ENCODE measurements around the gene GPD1.
A peak's percentile ranks its signal among the peaks of the same experiment; 100 is the strongest.
"Not testable (repeated sequence)": the region's sequence is repeated elsewhere in the genome, so short reads cannot be mapped to it uniquely, and the experiment has no call there.

The GPD1 gene

DNA sequence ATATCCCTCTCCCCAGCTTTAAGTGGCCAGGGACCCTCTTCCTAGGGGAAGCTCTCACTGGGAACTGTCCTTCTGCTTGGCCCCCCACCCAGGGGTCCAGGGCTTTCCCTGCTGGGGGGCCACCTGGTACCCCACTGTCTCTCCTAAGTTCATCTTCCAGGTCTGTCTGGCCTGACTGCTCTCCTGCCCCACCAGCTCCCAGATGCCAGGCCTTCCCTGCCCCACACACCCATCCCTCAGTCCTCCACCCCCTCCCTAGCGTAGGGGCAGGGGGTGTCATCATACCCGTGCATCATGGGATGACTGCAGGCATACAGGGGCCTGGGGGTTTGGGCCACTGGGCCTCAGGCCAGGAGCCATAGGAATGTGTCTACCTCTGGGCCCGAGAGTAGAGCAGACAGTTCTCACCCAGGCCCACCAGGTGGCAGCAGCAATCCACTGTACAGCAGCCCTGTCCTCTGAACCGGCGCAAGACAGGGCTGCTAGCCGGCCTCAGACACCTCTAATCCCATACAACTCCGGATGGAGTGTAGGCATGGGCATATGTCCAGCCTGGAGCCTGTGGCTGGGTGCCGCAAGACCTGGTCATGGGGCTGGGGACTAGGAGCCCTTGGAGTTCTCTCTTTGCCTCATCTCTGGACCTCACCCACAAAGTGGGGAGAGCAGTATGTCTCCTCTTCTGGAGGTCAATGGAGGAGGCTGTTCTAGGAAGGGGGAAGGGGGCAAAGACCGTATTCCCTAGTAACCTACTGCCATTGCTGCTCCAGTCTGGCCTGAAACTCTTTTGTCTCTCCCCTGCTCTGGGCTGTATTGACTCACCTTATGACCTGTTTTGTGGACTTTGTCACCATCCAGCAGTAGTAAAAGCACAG is 28.6 kb upstream of the GPD1 start:
- DNase-seq, result peak; percentile 36

DNA sequence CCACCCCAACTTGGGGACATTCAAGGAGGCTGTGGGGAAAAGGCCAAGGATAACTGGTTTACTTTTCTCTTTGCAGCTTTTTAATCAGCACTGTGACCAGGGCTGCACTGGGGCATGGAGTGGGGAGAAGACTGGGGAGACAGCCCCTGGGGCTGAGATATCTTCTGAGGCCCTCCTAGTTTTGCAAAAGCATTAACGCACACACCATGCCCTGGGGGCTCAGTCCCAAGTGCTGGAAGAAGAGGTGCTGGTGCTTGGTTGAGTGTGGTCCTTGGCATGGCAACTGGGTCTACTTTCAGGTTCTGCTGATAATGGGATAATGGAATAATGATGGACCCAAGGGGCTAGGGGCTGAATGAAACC is 28.0 kb upstream of the GPD1 start:
- no peak for DNase-seq

DNA sequence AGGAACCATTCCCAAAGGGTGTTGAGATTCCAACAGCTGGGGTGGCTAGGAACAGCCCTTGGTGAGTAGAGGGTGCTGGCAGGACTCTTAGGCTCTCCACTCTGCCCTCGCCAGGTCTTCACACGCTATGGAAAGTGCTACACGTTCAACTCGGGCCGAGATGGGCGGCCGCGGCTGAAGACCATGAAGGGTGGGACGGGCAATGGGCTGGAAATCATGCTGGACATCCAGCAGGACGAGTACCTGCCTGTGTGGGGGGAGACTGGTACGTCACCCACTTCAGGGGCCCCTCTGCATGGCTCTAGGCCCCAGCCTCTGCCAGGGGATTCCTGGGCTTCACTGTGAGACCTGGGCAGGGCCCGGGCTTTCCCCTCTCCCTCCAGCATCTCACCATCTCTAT is 26.7 kb upstream of the GPD1 start:
- DNase-seq, result no peak

DNA sequence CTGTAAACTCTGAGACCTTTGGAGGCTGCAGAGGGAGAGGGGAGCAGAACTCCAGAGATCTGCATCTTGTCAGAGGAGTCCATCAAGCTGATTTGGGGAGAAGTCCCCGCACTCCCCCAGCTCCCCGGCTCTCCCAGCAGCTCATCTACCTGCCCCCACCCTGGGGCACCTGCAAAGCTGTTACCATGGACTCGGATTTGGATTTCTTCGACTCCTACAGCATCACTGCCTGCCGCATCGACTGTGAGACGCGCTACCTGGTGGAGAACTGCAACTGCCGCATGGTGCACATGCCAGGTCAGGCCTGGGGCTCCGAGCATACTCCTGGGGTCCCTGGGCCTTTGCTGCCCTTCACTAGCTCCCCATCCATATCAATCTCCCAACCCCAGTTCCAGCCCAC is 25.5 kb upstream of the GPD1 start:
- DNase-seq, result no peak

DNA sequence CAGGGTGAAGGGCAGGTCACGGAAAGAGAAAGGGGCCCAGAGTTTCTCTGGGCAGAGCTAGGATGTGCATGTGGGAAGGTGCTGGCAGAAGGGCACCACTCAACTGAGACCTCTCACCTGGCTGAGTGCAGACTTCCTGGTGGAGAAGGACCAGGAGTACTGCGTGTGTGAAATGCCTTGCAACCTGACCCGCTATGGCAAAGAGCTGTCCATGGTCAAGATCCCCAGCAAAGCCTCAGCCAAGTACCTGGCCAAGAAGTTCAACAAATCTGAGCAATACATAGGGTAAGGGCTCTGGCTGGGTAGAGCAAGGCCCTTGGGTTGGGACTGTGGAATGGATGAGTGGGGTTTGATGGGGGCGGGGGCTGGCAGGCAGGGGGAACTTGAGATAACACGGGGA is 24.0 kb upstream of the GPD1 start:
- no peak for DNase-seq

DNA sequence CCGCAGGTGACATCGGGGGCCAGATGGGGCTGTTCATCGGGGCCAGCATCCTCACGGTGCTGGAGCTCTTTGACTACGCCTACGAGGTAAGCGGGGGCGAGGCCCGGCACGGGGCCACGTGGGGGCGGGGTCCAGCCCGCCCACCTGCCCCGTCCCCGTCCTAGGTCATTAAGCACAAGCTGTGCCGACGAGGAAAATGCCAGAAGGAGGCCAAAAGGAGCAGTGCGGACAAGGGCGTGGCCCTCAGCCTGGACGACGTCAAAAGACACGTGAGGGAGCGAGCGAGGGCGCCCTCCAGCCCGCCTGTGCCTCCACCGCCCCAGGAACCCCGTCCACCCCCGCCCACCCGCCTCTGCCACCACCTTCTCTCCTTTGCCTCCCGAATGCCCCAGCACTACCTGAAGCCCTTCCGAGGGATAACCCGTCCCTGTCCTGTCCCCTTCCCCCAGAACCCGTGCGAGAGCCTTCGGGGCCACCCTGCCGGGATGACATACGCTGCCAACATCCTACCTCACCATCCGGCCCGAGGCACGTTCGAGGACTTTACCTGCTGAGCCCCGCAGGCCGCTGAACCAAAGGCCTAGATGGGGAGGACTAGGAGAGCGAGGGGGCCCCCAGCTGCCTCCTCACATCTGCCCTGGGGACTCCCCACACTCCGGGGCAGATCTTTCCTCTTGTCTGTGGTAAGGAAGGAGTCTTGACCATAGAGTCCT is 22.6 kb upstream of the GPD1 start:
- DNase-seq, result no peak

DNA sequence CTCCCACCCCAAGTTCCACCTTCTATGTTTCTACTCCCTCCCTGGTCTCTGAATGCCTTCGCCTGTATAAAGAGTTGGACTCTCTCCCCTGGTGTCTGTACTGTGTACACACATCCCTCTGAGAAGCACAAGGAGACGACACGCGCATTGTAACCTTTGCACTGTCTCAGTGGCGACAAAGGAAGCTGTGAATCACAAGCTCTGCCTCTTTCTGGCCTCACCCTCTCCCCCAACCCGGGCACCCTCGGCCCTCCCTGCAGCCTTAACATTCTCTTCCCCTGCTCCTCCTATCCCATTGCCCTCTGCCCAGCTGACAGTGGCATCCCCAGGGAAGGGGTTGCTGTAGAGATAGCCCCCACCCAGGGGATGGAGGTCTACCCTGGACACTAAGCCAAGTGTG is 21.2 kb upstream of the GPD1 start:
- no peak for DNase-seq

DNA sequence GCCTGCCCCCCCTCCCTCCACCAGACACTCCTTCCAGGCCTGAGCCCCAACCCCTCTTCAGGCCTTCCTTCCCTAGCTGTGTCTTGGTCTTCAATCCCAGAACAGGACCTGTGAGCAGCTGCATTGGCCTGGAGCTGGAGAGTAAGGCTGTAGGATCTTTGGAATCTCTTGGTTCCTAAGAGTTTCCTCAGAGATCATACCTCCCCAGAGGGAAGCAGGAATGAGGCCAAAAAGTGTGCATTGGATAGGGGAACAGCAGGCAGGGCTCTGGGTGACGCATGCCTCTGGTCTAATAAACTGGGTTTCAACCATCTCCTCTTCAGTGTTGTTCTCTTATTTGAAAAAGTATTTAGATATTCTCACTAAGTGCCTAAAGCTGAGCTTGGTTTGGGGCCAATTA is 20.5 kb upstream of the GPD1 start:
- DNase-seq, result no peak

DNA sequence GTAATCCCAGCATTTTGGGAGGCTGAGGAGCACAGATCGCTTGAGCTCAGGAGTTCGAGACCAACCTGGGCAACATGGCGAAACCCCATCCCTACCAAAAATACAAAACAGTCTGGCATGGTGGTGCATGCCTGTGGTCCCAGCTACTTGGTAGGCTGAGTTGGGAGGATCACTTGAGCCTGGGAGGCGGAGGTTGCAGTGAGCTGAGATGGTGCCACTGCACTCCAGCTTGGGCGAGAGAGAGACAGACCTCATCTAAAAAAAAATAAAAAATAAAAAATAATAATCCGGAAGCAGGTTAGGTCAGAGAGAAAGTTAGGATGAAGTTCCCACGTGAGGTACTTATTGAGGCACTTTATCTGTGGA is 19.4 kb upstream of the GPD1 start:
- DNase-seq, result not testable (repeated sequence)

DNA sequence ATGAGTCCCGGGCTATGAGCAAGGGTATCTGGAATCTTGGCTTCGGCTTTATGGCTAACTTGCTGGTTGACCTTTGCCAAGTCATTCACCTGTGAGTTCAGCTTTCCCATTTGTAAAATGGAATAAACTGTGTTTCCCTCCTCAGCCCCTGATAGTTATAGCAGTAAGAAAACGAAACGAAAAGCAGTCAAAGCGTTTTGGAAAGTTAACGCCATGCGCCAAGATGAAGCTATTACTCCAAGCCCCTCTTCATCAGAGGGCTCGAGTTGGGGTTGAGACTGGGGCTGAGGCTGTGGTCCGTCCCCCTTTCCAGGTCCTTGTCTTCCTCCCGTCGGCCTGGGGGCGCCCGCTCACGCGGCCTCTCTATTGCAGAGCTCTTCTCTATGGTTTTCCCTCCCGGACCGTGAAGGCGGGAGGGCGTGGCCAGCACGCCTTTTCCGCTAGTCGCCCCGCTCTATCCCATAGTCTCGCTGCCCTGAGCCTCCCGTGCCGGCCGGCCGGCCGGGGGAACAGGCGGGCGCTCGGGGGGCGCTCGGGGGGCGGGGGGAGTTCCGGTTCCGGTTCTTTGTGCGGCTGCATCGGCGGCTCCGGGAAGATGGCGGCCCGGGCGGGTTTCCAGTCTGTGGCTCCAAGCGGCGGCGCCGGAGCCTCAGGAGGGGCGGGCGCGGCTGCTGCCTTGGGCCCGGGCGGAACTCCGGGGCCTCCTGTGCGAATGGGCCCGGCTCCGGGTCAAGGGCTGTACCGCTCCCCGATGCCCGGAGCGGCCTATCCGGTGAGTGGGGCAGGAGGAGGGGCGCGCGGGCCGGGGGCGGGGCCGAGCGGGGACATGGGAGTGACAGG is 18.8 kb upstream of the GPD1 start, which contains the start of gene SMARCD1:
TSS of gene SMARCD1 (plus strand) at position 568 of the 840 bp plus-strand sequence. CDS start at position 596, 28 bp downstream.
- peak; percentile 89 for DNase-seq

DNA sequence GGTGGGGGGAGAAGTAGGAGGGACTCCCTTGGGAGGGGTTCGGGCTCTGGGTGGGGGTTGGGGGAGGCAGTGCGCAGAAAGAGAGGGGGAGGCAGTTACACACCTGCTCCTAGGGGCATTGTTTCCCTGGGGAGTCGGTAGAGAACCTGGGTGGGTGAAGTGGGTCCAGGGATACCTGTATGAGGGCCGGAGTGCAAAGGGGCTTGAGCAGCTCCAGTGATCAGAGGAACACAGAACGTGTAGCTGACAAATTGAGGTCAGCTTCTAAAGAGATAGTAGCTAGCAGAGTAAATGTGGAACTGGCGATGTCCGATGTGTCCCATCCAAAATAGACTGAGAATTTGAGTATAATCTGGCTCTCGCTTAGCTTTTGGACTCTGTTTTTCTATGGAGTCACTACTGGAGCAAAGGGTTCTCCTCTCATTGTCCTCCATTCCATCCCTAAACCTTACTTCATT is 18.2 kb upstream of the GPD1 start:
- no peak for DNase-seq

DNA sequence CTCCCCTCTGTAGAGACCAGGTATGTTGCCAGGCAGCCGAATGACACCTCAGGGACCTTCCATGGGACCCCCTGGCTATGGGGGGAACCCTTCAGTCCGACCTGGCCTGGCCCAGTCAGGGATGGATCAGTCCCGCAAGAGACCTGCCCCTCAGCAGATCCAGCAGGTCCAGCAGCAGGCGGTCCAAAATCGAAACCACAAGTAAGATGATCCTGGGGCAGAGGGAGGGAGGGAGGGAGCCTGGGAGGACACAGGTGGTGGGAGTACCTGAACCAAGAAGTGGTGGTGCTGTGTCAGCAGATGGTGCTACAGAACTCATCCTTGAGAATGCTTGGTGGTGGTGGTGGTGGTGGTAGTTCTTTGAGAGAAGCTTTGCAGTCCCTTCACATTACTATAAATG is 17.7 kb upstream of the GPD1 start:
- DNase-seq, result no peak

DNA sequence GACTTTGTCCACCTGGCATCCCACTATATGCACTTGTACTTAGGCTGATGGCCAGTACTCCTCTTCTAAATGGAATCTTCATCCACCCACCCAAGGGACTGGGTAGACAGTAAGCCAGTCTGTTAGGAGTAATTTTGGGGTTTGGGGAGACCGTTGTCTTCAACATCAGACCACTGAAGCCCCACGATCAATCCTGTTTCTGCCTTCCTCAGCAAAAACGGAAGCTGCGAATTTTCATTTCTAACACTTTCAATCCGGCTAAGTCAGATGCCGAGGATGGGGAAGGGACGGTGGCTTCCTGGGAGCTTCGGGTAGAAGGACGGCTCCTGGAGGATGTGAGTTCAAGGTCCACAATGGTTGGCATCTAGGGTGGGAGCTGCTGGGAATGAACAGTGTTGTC is 16.7 kb upstream of the GPD1 start:
- no peak for DNase-seq

DNA sequence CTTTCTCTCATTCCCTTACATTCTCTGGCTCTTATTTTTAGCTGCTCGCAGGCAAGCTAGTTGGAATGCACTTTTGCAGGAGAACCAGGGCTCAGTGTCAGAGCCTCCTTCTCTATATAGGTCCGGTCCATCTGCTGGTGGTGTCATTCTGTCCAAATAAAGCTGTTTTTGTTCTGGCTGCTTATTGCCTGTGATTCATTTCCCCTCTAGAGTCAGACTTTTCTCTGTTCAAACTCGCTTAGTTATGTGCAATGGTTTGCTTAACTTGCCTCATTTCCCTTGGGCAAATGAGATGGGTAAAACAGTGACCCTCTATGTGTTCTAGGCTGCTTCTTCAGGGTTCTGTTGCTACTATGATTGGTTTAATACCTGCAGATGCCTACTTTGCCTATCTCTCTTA is 15.8 kb upstream of the GPD1 start:
- DNase-seq, result no peak

DNA sequence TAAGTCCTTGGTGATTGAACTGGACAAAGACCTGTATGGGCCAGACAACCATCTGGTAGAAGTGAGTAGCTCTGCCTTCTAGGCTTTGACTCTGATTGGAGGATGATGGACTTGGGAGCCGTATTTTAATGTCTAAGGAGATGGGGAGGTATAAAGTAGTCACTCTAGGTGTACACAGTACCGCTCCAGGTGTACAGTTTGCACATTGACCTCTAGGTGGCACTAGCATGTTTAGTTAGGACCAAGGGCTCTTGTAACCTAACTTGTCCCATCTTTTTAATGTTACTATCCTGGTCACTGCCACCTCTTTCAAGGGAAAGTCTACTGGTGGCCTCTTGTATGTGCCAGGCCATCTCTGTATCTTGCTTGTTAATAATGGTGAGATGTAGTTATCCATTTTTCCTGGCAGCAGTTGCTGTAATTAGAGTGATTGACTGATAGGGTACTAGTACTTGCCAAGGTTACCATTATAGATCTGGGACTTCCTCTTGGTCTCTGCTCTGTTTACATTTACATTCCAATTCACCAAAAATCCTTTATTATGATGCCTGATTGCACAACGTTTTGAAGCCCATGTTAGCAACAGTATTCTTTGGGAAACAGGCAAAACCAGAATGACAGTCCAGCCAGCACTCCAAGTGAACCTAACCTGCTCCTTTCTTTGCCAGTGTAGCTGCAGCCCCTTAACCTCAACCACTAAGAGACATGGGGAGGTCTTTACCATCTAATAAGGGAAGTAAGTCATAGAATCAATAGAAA is 15.1 kb upstream of the GPD1 start:
- peak; percentile 39 for DNase-seq

DNA sequence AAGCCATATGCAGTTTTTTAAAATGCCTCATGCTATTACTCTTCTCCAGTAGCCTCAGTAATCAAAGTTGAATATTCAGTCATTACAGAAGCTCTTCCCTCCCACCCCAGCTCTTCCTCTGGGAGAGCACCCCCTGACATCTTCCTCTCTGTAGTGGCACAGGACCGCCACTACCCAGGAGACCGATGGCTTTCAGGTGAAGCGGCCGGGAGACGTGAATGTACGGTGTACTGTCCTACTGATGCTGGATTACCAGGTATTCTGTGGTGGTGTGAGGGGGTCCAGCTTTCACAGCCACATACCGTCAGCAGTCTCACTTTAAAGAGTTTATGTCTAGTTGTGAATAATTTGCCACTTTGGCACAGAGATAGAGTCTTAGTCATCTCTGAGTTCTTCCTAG is 14.1 kb upstream of the GPD1 start:
- DNase-seq, result no peak

DNA sequence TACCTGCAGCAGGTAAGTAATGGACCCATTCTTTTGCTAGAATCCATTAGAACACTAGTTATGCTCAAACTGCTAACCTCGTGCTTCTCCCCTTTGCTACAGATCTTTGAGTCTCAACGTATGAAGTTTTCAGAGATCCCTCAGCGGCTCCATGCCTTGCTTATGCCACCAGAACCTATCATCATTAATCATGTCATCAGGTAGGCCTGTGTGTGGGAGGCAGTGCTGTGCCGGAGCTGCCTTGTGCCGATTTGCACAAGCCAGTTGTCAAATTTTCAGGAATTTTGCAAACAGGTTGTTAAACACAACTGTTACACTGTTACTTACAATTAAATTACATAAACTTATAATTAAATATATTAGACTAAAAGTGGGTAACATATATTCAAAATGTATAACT is 13.4 kb upstream of the GPD1 start:
- DNase-seq, result no peak

DNA sequence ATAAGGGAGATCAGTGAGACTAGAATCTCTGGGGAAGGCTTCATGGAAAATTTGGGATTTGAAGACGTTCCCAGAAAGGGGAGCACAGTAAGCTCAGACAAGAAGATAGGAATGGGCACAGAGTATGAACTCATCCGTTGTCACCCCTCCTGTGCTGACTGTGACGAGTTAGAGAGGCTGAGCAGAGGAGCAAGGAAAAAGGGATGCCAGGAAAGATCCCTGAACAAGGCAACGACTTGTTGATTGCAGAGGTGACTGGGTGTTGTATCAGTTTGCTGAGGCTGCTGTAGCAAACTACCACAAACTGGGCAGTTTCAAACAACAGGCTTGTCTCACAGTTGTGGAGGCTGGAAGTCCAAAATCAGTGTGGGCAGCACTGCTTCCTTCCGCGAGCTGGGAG is 5.9 kb upstream of the GPD1 start:
- DNase-seq, result no peak

DNA sequence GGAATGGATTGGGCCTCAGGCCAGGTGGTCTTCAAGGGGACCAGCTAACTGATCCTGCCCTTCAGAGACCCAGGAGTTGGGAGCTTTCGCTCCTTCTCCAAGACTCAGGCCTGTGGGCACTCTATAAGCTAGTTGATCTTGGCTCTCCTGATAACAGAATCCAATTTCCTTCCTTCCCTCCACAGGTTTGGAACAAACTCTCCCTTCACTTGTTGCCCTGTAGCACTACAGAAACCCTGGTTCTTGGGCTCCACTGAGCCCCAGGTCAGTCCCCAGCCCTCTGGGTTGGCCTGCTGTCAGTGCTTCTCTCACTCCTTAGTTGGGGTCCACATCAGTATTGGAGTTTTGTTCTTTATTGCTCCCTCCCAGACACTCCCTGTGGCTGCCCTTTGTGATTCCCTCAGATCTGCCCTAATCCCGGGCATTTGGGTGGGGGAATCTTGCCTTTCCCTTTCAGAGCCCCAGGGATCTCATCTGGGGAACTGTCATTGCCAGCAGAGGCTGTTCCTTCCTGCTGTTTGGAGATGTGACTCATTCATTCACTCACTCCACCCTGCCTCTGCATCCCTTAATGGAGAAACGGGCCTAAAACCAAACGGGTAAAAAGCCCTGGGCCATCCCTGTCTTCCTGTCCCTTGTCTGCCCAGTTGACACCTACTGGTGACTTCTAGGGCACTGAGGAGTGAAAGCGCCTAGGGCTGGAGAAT is 4.4 kb upstream of the GPD1 start:
- no peak for DNase-seq

DNA sequence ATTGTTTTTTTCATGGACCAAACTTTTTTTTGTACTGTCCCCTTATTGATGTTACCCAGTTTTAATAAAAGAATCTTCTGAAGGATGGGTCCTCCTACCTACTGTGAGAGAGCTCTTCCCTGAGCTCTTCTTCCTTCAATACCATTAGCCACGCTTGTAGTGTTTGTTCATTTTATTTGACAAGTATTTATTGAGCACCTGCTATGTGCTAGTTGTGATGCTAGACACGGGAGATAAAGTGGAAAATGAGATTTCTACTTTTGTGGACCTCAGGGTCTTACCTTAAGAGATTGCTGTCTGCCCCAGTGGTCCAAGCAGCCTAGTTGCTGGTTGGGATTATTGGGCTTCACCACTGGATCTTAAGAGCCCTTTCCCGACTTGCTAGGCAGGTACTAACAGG is 3.2 kb upstream of the GPD1 start:
- DNase-seq, result no peak

DNA sequence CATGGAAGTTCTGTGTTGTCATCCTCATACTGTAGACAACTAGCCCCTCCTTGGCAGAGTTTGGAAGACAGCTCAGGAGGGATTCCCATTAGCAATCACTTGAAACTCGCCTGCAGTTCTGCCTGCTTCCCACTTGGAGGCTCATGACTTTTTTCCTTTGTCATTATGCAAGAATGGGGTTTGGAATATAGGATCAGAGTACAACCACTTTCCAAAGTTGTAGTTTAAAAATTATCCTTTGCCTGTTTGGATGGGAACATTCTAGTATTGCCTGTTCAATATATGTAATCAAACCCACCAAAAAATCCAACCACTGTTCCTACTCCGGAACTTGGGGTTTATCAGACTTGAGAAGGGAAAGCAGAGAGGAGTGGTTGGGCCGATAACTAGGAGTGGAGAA is 2.1 kb upstream of the GPD1 start:
- DNase-seq, result no peak

DNA sequence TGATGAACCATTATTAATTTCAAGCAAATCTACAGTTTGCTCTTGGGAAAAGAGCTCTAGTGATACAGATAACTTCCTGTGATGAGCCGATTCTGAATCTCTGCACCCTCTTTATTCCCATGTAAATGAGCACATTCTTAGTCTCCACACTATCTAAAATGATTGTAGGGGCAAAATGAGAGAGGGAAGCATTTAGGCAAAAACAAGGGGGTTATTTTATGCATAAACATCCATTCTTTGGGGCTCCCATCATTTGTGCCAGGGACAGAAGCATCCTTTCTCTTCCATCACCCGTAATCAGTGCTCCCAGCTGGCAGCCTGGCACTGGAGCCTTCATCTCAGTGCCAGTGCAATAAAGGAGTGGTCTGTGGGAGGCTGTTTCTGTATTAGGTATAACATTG is 1.7 kb upstream of the GPD1 start:
- no peak for DNase-seq
